ENCODE measurements around the gene POLR2F. TPM values are rescaled to one million over a fixed set of nuclear protein-coding genes. Genes with fewer than 3 reads are reported as not detected.

The POLR2F gene
- total and polyA plus RNA-seq, 7 donors = 69.2 to 280 (median 95.9) TPM

DNA sequence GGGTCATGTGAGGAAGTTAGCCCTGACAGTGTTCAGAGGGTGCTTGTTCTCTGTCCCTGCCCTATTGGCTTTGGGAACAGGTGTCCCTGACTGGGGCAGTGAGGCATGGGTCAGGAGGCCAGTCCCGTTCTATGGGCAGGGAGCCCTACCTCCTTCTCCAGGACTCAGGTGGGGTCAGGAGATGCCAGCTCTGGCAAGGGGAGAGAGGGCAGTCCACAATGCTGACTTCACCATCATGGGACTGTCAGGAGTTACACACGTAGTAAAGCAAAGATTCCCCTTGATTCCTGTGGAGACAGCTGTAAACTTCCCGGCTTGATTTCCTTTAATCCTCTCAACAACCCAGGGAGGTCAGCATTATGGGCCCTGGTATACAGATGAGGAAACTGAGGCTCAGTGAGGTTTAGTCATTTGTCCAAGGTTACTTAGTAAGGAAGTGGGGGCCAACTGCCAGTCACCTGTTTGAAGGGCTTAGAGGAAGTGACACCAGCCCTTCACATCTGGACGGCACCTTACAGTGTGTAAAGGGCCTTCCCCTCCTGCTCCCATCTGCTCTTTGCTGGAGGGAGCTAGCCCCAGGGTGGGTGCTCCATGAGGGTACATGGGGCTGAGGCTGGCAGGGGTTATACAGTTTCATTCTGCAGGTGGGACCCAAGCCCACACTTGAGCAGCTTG is 35.5 kb upstream of the POLR2F start:
- H3K27ac ChIP-seq = no peak overlapping the region
- DNase-seq = no peak
- H3K4me1 ChIP-seq = no peaks in the 10 kb centered on the region
- H3K36me3 ChIP-seq (ENCODE audit: insufficient read depth in 1 of 2, low read depth in 1 of 2) = peaks cover 0 to 91% of the 10 kb centered on the region in 2 donors
- ATAC-seq = no peak
- 74 to 86% (median 80%) methylated on average over 4 of the region's 4 CpGs for WGBS, 3 donors
- TF ChIP-seq, protein P1, sequence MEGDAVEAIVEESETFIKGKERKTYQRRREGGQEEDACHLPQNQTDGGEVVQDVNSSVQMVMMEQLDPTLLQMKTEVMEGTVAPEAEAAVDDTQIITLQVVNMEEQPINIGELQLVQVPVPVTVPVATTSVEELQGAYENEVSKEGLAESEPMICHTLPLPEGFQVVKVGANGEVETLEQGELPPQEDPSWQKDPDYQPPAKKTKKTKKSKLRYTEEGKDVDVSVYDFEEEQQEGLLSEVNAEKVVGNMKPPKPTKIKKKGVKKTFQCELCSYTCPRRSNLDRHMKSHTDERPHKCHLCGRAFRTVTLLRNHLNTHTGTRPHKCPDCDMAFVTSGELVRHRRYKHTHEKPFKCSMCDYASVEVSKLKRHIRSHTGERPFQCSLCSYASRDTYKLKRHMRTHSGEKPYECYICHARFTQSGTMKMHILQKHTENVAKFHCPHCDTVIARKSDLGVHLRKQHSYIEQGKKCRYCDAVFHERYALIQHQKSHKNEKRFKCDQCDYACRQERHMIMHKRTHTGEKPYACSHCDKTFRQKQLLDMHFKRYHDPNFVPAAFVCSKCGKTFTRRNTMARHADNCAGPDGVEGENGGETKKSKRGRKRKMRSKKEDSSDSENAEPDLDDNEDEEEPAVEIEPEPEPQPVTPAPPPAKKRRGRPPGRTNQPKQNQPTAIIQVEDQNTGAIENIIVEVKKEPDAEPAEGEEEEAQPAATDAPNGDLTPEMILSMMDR (IDR thresholded peaks at IDR 0.05) = no peak
- H3K4me3 ChIP-seq = no peak overlapping the region
- no peaks in the 10 kb centered on the region for H3K27me3 ChIP-seq (ENCODE audit: insufficient read depth in 3 of 3, low read length in 2 of 3)
- intact Hi-C loops (cut with DNase I) = no loop called here
- H3K9me3 ChIP-seq = no peaks in the 10 kb centered on the region

DNA sequence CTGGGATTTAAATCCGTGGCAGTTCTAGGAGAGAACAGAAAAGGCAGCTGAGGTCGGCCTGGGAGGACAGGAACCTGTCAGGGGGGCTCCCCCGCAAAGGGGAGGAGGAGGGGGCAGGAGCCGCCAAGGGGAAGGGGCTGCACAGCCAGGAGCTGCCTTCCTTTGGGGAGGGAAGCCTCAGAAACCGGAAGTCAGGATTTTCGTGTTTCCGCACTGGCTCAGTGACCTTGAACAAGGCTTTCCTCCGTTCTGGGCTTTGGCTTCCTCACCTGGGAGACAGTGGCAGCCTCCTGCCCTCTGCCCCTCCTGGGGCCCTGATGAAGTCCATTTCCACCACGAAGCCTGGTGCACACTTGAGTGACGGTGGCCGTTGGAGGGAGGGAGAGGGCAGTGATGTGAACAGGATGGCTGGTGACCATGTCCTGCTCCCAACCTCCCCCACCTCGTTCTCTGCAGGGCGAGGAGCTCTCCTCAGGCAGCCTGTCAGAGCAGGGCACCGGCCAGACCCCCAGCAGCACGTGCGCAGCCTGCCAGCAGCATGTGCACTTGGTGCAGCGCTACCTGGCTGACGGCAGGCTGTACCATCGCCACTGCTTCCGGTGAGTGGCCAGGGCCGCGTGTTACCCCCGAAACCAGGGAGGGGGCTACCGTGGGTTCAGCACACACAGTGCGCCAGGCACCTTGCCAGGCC is 34.8 kb upstream of the POLR2F start:
- WGBS, 3 donors = 77 to 87% (median 77%) methylated on average over 22 to 25 of the region's 25 CpGs
- Histone ChIP-seq H3K4me1 (no peaks in the 10 kb centered on the region), H3K27ac (no peak overlapping the region), H3K9me3 (no peaks in the 10 kb centered on the region), H3K27me3 (ENCODE audit: insufficient read depth in 3 of 3, low read length in 2 of 3) (no peaks in the 10 kb centered on the region), H3K4me3 (no peak overlapping the region), H3K36me3 (ENCODE audit: insufficient read depth in 1 of 2, low read depth in 1 of 2) (peaks cover 0 to 91% of the 10 kb centered on the region in 2 donors)
- intact Hi-C loops (cut with DNase I) = no loop called here
- no peak for ATAC-seq
- TF ChIP-seq, protein P1 (IDR thresholded peaks at IDR 0.05) = no peak
- no peak for DNase-seq

DNA sequence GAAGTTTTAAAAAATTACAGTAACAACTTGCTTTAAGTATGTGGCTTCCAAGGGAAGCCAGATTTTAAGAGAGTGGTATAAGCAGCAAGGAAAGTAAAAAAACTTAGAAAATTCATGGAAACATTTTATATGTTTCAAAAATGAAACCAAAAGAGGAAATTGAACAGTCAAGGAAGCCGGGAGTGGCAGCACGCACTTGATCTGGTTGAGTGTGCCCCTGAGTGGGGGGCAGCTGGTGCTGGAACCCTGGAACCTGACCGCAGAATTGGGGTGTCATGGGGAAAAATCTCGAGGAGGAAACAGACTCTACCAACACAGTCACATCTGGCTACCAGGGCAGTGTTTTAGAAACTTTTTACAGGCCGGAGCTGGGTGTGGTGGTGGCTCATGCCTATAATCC is 33.4 kb upstream of the POLR2F start:
- no peaks in the 10 kb centered on the region for H3K9me3 ChIP-seq
- TF ChIP-seq, protein P1 (IDR thresholded peaks at IDR 0.05) = no peak
- DNase-seq (peak in 1 of 2 donors; percentile 42), ATAC-seq (no peak)
- H3K4me1 ChIP-seq = no peaks in the 10 kb centered on the region
- WGBS, 3 donors = 80 to 89% (median 83%) methylated on average over 5 of the region's 5 CpGs
- peaks cover 0 to 93% of the 10 kb centered on the region in 2 donors for H3K36me3 ChIP-seq (ENCODE audit: insufficient read depth in 1 of 2, low read depth in 1 of 2)
- no peak overlapping the region for H3K4me3 ChIP-seq
- intact Hi-C loops (cut with DNase I) = no loop called here
- H3K27me3 ChIP-seq (ENCODE audit: insufficient read depth in 3 of 3, low read length in 2 of 3) = no peaks in the 10 kb centered on the region
- H3K27ac ChIP-seq = no peak overlapping the region

DNA sequence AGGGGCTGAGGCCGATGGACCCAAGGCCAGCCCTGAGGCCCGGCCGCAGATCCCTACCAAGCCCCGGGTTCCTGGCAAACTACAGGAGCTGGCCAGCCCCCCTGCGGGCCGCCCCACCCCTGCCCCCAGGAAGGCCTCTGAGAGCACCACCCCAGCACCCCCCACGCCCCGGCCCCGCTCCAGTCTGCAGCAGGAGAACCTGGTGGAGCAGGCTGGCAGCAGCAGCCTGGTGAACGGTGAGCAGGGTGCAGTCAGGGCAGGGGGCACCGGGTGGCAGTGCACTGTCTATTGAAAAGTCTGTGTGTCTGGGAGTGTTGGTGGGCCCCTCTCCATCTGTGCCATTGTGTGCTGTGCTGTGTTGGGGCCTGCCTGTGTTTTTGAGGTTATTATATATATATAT is 31.3 kb upstream of the POLR2F start:
- TF ChIP-seq, protein P1 (IDR thresholded peaks at IDR 0.05) = no peak
- no peaks in the 10 kb centered on the region for H3K4me1 ChIP-seq
- H3K9me3 ChIP-seq = no peaks in the 10 kb centered on the region
- intact Hi-C loops (cut with DNase I) = no loop called here
- ATAC-seq (peak in 1 of 4 donors; percentile 28), DNase-seq (no peak)
- H3K27ac ChIP-seq = no peak overlapping the region
- H3K36me3 ChIP-seq (ENCODE audit: insufficient read depth in 1 of 2, low read depth in 1 of 2) = peaks cover 0 to 93% of the 10 kb centered on the region in 2 donors
- H3K4me3 ChIP-seq = no peak overlapping the region
- no peaks in the 10 kb centered on the region for H3K27me3 ChIP-seq (ENCODE audit: insufficient read depth in 3 of 3, low read length in 2 of 3)
- WGBS, 3 donors = 84 to 90% (median 85%) methylated on average over 8 to 11 of the region's 11 CpGs
